HG03108 (cell line): ENCODE results near the gene SLC17A2.
"Not testable (repeated sequence)": the region's sequence is repeated elsewhere in the genome, so short reads cannot be mapped to it uniquely, and the experiment has no call there.

Experiments
- ATAC-seq: cut with Tn5 transposase; IDR thresholded peaks from one replicate; pipeline ENCODE4 v1.9.1; 2021; ENCODE audit warnings: moderate library complexity; ENCODE audit not compliant: unreplicated experiment

SLC17A2 gene

GRCh38 chr6:25951296-25952032, 21.0 kb upstream of the SLC17A2 start:
- no peak for ATAC-seq

DNA sequence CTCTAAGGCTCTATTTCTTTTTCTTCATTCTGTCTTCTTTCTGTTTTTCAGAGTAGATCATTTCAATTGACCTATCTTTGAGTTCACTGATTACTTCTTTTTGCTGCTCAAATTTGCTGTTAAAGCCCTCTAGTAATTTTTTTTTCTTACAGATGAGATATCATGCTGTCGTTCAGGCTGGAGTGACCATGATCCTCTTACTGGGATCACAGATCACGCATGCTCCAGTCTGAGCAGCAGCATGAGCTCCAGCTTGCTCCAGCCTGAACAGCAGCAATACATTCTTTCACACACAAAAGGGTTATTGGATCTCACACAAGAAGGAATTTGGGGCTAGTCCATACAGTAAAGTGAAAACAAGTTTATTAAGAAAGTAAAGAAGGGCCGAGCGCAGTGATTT, 19.8 kb upstream of the SLC17A2 start:
- no peak for ATAC-seq

GRCh38 chr6:25949695-25950094, 19.2 kb upstream of the SLC17A2 start:
- ATAC-seq = no peak

DNA sequence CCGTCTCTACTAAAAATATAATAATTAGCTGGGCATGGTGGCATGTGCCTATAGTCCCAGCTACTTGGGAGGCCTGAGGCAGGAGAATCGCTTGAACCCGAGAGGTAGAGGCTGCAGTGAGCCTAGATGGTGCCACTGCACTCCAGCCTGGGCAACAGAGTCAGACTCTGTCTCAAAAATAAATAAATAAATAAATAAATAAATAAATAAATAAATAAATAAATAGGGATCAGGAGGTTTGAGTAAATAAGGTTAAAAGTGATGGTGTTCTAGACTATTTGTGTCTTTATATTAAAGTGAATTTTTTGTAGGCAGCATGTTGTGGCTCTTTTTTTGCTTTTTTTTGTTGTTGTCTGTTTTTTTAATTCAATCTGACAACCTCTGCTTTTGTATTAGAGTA, 17.0 kb upstream of the SLC17A2 start:
- not testable (repeated sequence) for ATAC-seq

GRCh38 chr6:25946631-25947030, 16.1 kb upstream of the SLC17A2 start:
- ATAC-seq = no peak

GRCh38 chr6:25945738-25946137, 15.2 kb upstream of the SLC17A2 start:
- ATAC-seq = not testable (repeated sequence)

DNA sequence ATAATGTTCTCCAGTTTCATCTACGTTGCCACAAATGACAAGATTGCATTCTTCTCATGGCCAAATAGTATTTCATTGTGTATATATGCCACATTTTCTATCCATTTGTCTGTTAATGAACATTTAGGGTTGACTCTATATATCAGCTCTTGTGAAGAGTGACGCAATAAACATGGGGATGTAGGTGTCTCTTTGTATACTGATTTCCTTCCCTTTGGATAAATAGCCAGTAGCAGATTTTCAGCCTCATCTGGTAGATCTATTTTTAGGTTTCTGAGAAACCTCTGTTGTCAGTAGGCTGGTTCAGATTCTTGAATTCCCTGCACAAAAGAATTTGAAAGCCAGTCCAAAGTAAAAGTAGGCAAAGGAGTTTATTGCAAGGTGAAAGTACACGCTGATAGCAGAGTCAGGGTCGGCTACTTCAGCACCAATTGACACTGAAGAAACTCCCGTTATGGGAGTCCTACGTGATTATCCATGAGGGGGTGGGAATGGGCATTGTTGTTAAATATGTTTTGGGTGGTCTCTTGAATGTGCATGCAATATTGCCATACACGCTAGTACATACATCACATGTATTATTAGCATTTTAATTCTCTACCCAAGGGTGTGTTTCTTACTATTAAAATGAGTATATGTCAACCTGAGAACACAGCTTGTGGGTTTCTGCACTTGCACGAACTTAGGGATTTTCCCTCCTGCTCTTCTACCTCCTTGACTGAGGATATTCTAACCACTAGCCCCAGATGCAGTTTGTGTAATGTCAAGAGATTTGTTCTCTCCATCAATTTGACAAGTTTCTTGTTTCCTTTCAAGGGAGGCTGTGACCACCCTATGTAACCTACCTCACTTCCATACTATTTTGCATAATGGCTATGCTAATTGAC, 14.4 kb upstream of the SLC17A2 start:
- ATAC-seq = peak; percentile 95

GRCh38 chr6:25943887-25944286, 13.4 kb upstream of the SLC17A2 start:
- no peak for ATAC-seq

GRCh38 chr6:25942561-25943147, 12.2 kb upstream of the SLC17A2 start:
- ATAC-seq = no peak

DNA sequence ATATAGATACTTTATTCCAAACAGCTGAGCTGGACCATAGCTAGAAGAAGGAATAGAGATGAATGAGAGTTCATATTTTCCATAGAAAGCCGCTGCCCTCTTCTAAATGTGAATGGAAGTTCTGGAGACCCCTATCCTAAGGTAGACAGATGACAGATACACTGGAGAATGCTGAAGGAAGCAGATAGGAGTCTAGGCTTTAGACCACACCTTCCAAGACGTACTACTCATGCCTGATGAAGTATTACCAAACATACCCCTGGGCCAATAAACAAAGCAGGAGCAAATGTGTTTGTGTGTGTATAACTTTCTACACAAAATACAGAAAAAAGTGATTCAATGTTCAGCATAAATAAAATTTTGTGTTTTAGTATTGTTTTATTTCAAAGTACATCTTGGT, 9.1 kb upstream of the SLC17A2 start:
- no peak for ATAC-seq

DNA sequence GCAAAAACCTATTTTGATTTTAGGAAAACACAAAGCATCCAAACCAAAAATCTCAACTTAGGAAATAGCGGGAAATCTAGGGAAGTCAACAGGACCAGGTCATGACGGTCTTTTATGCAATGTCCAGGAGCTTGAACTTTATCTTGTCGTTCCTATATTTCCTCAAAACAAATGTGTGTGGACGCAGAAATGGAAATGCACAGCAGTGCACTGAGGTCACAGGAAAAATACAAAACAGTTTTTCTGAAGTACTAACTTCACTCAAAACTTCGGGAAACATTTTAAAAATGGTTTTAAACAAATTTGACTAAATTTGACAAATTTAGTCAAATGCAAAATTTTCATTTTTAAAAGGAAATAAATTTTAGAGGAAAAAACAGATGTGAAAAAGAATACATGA, 5.5 kb upstream of the SLC17A2 start:
- ATAC-seq = no peak

GRCh38 chr6:25934735-25935313, 4.3 kb upstream of the SLC17A2 start:
- no peak for ATAC-seq

DNA sequence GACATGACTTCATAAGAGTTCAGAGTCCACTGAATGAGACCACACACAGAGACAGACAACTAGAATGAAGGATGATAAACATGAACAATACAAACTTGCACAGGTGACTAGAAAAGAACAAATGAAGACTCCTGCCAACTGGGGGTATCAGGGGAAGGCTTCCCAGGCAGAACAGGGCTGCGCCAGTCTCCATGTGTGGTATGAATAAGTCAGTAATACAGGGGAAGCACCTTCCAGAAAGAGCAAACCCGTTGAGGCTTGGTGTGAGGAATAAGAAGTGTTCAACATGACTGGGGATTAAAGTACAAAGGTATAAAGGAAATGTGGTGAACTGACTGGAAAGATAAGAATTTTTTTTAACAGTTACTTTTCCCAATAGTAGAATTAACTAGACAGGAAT, 3.7 kb upstream of the SLC17A2 start:
- ATAC-seq = no peak

GRCh38 chr6:25931411-25931709, 869 bp upstream of the SLC17A2 start:
- no peak for ATAC-seq

- not testable (repeated sequence) for ATAC-seq
Measured at GRCh38 chr6:25929785-25930184, 706 bp downstream of the SLC17A2 start.

GRCh38 chr6:25928562-25929324, 1.7 kb downstream of the SLC17A2 start:
- no peak for ATAC-seq

GRCh38 chr6:25927756-25928216, 2.7 kb downstream of the SLC17A2 start:
- ATAC-seq = no peak

DNA sequence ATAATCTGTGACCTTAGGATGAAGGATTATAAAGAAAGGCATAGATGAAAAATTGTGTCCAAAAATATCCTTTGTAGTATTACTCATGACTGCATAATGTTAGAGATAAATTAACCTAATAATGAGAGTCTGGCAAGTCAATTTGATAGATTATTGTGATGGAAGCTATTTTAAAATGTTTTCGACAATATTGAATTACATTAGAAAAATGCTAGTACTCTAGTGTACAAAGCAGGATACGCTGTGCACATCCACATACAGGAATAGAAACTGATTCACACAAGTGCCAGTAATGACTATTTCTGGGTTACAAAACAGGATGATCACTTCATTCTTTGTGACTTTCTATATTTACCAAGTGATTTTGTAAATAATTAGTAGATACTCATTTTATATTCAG, 3.3 kb downstream of the SLC17A2 start:
- ATAC-seq = no peak

GRCh38 chr6:25925876-25926275, 4.6 kb downstream of the SLC17A2 start:
- no peak for ATAC-seq

DNA sequence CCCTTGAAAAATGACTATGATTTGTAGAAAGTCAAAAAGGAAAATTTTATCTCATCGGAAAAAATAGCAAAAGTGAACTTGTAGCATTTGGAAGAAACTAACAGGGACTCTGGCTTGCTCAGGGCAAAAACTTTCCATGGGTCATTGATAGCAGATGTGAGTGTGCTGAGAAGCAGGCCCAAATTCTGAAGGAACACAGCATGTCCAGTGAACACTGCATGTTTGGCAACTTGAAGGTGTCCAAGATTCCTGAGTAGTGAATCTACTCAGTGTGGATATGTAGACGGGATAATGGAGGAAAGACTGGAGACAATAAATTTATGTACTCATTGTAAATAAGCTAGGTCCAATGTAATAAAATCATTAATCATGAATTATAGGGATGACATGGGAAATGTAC, 8.2 kb downstream of the SLC17A2 start:
- no peak for ATAC-seq
